DMS 273 treated with DMSO at 0.1 percent for 48 hours (cell line): ENCODE data around the gene ENTHD1.
"Not testable (repeated sequence)": the region's sequence is repeated elsewhere in the genome, so short reads cannot be mapped to it uniquely, and the experiment has no call there.

Source experiments
- DNase-seq: peaks from one replicate; lab custom pipeline; 2025; lab: John Stamatoyannopoulos, UW

The ENTHD1 gene

GRCh38 chr22:39777716-39778454 is 115.7 kb downstream of the ENTHD1 start:
- DNase-seq, result no peak

GRCh38 chr22:39776295-39777009 is 117.1 kb downstream of the ENTHD1 start:
- no peak for DNase-seq

- no peak for DNase-seq
Measured at GRCh38 chr22:39773976-39774539, 119.5 kb downstream of the ENTHD1 start.

- no peak for DNase-seq
Measured at GRCh38 chr22:39773503-39773902, 120.1 kb downstream of the ENTHD1 start.

GRCh38 chr22:39771486-39771885 is 122.1 kb downstream of the ENTHD1 start:
- no peak for DNase-seq

- no peak for DNase-seq
Measured at GRCh38 chr22:39765661-39766060, 127.9 kb downstream of the ENTHD1 start.

GRCh38 chr22:39765046-39765445 is 128.5 kb downstream of the ENTHD1 start:
- no peak for DNase-seq

GRCh38 chr22:39763276-39763675 is 130.3 kb downstream of the ENTHD1 start:
- DNase-seq, result no peak

- no peak for DNase-seq
Measured at GRCh38 chr22:39750759-39751158, 142.8 kb downstream of the ENTHD1 start.

GRCh38 chr22:39748877-39749276 is 144.7 kb downstream of the ENTHD1 start:
- DNase-seq, result no peak

GRCh38 chr22:39746600-39747262 is 146.8 kb downstream of the ENTHD1 start:
- DNase-seq, result no peak

GRCh38 chr22:39745789-39746188 is 147.8 kb downstream of the ENTHD1 start:
- DNase-seq, result no peak

GRCh38 chr22:39744353-39744752 is 149.2 kb downstream of the ENTHD1 start:
- DNase-seq, result no peak

- DNase-seq, result no peak
Measured at GRCh38 chr22:39743935-39744334, 149.6 kb downstream of the ENTHD1 start.

- no peak for DNase-seq
Measured at GRCh38 chr22:39739338-39740027, 154.1 kb downstream of the ENTHD1 start.

GRCh38 chr22:39738746-39739145 is 154.8 kb downstream of the ENTHD1 start:
- no peak for DNase-seq

- DNase-seq, result no peak
Measured at GRCh38 chr22:39735776-39736175, 157.8 kb downstream of the ENTHD1 start.

- DNase-seq, result no peak
Measured at GRCh38 chr22:39734866-39735265, 158.7 kb downstream of the ENTHD1 start.

- DNase-seq, result not testable (repeated sequence)
Measured at GRCh38 chr22:39734046-39734445, 159.5 kb downstream of the ENTHD1 start.

- DNase-seq, result no peak
Measured at GRCh38 chr22:39733191-39733590, 160.4 kb downstream of the ENTHD1 start.

- no peak for DNase-seq
Measured at GRCh38 chr22:39732625-39733024, 160.9 kb downstream of the ENTHD1 start.
